NOMO-1 treated with dmso at 0.1 percent for 144 hours (cell line): ENCODE data around the gene ESAM.

ENCODE experiments used
- DNase-seq: peaks from one replicate; lab custom pipeline; 2025; ENCODE audit not compliant: unreplicated experiment; lab: John Stamatoyannopoulos, UW

The ESAM gene, protein sequence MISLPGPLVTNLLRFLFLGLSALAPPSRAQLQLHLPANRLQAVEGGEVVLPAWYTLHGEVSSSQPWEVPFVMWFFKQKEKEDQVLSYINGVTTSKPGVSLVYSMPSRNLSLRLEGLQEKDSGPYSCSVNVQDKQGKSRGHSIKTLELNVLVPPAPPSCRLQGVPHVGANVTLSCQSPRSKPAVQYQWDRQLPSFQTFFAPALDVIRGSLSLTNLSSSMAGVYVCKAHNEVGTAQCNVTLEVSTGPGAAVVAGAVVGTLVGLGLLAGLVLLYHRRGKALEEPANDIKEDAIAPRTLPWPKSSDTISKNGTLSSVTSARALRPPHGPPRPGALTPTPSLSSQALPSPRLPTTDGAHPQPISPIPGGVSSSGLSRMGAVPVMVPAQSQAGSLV

GRCh38 chr11:124762105-124762623 lies at the start of gene ESAM:
TSS of gene ESAM (minus strand) at chr11:124762290. CDS start at chr11:124762154, 136 bp downstream.
- DNase-seq, result peak; percentile 31

DNA sequence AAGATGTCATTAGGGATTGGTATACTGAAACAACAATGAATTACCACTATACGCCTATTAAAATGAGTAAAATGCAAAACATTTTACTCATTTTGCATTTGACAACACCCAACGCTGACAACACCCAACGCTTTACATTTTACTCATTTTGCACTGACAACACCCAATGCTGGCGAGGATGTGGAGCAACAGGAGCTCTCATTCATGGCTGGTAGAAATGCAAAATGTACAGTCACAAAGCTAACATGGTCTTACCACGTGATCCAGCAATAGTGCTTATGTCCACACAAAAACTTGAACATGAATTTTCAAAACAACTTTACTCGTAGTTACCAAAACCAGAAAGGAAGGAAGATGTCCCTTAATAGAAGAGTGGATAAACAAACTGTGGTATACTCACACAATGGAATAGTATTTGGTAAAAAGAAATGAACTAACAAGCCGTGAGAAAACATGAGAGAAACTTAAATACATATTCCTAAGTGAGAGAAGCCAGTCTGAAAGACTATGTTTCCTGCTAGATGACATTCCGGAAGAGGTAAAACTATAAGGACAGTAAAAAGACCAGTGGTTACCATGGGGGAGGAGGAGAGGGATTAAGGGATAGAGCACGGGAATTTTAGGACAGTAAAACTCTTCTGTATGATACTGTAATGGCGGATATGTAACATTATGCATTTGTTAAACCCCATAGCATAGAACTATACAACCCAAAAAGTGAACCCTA lies 49.5 kb upstream of the ESAM start:
- DNase-seq, result no peak

DNA sequence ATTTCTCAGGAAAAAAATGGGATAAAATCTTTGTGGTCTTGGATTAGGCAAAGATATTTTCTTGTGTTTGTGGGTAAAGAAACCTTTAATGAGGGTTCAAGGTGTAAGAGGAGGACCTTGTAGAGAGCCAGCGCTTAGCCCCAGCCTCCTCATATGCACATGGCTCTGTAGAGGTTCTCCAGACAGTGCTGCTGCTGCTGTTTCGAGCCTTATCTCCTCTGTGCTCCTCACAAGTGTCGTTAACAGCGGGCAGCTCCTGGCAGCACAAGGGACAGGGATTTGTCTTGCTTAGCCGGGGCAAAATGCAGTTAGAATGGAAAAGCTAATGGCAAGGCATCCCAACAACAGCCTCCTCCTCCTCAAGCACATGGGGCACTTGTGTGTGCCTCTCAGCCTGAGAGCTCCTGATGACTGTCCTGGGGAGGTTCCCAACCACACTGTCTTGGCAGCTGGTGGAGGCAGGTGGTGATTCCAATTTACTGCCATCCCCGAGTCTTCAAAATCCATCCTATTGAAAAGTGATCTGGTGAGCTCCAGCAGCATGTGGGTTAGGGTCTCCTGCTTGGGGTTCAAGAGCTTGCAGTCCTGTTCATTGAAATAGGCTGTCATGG lies 45.7 kb upstream of the ESAM start:
- DNase-seq, result no peak

DNA sequence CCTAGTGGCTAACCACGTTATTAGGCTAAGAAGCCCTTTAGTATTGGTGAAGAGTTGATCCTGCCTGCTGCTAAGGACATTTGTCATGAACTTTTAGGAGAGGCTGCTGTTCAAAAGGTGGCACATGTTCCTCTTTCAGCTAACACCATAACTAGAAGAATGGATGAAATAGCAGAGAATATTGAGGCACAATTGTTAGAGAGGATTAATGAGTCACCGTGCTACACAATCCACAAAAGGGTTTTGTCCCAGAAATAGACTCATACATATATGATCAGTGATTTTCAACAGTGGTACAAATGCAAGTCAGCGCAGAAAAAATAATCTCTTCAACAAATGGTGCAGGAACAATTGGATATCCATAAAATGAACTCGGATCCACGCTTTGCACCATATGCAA lies 45.1 kb upstream of the ESAM start:
- no peak for DNase-seq

DNA sequence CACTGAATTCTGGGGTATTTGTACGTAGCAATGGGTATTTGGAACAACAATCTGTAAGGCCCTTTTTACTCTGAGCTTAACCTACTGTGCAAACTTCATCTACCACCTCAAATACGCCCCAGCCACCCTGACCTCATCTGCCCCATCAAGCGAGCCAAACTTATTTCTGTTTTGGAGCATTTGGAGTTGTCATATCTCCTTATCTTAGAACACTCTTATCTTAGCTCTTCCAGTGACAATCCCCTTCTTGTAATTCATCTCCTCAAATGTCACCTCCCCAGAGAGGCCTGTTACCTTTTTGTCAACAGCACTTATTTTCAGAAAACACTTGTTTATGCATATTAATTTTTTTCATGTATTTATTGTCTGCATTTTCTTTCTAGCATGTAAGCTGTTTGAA lies 42.8 kb upstream of the ESAM start:
- DNase-seq, result no peak

DNA sequence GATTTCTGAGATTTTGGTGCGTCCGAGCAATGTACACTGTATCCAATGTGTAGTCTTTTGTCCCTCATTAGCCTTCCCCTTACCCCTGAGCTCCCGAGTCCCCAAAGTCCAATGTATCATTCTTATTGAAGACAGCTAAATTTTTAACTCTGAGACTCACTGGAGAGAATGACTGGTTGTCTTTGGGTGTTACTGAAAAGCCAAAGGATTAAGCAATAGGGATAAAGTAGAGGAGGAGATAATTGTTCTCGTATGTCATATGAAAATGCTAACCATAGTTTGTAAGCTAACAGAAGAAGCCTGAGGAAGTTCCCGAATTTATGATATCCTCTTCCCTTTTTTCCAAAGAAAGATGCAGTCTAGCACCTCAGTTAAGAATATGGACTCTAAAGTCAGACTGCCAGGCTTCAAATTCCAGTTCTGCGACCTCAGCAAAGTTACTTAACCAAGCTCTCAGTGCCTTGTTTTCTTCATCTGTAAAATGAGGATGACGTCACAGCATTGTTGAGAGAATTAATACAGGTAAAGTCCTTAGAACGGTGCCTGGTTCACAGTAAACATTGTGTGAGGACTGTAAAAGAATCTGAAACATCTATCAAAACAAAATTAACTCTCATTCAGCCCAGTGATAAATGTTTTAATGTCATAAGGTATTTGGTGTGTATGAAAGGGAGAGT lies 39.7 kb upstream of the ESAM start:
- no peak for DNase-seq

DNA sequence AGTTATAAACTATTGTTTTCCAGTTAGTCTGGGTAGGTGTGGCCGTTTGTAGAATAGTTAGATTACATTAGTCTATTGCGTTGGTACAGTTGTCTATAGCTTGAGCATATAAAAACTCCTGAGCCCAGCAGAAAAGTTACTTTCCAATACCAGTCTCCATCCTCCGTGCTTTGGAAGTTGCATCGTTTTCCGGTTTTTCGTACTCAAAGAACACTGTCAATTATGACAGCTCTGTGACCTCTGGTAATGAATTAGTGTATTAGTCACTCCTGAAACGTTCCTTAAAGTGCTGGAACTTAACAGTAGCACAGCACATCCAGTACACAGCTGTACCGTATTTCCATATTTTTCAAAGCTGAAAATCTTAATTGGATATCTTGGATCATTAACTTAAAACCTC lies 38.9 kb upstream of the ESAM start:
- DNase-seq, result no peak

DNA sequence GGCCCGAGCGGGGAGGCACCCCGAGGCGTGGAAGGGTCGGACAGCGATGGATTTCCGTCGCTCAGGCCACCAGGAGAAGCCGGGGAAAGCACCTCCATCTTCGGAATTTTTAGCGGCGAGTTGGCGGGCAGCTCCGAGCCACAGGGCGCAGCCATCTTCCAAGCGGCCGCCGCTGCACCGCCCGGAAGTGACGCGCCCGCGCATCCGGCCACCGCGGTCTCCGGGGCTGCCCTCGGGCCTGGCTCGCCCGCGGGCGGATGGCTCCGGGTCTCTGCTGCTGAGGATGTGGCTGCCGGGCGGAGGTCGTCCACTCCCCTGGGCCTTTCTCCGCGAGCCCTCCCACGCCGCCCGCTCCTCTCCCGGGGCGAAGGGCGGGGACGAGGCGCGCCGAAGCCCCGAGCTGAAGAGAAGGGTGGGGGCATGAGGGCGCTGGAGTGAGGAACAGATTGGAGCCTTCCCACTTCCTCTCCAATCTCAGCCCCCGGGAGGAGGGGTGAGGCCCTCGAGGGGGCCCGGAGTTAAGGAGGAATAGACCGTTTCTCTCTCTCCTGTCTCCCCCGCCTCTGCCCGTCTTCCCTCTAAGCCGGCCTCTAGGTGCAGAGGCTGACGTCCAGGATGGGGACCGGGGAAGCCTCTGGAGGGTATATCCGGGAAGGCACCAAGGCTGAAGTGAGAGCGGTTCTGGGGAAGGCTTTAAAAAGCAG lies 38.3 kb upstream of the ESAM start, which contains the start of gene MSANTD2:
Gene MSANTD2, minus strand, starts transcription at position 181 of the 704 bp plus-strand sequence. Its CDS starts 26 bp downstream, at position 155.
- DNase-seq, result peak; percentile 57

GRCh38 chr11:124799348-124800225 lies 37.5 kb upstream of the ESAM start:
- DNase-seq, result peak; percentile 37

DNA sequence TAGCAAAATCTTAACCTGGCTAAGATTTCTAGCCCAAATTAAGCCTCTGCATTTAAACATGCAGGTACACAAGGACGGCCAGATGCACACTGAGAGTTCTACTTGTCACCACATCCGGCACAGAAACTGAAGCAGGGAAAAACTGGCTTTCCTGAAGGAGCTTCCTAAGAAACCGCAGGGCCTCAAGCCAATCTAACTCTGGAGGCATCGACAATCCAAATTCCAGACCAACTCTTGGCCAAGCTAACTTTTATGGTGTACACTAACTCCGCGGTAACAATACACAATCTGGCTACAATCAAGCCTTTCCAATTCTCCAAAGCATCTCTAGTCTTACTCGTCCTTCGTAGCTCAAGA lies 36.9 kb upstream of the ESAM start:
- no peak for DNase-seq

DNA sequence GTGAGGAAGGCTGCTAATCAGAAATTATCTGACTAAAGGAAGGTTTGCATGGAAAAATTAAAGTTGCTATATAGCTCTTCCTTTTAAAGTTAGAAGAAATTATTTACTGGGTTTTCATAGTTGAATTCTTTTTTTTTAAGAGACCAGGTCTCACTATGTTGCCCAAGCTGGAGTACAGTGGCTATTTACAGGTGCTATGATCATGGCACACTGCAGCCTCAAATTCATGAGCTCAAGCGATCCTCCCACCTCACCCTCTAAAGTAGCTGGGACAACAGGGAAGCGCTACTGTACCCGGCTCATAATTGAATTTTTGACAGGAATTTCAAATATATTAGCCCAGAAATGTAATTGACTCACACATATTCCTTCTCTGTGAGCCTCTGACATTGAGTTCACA lies 34.2 kb upstream of the ESAM start:
- no peak for DNase-seq

DNA sequence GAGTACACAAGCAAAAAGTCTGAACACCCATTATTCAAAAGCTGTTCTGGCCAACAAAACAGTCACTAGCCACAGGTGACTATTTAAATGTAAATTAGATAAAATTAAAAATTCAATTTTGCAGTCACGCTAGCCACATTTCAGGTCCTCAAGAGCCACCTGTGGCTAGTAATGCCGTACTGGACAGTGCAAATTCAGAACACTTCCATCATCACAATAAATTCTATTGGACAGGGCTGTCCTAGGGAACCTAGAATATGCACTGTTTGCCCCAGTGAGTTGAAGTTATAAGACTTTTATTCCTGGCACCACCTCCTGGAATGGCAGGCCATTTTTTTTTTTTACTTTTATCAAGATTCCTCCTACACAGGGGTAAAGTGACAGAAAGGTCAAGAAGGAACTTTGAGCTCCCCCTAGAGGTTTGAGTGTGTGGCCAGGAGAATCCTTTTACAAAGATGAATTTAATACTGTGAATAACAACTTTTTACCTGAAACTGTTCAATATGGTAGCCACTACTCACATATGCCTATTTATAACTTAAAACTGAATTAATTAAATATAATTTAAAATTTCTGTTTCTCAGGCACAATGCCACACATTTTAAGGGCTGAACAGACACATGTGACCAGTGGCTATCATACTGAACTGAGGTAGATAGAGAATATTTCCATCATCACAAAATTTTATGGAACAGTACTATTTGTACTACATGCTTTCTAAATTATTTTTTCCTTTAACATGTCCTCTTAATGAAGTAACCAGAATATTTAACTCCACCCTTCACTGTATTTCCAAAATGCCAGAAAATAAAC lies 31.6 kb upstream of the ESAM start:
- no peak for DNase-seq

- DNase-seq, result no peak
Observed at GRCh38 chr11:124791626-124792341, 29.7 kb upstream of the ESAM start.

GRCh38 chr11:124788521-124788920 lies 26.4 kb upstream of the ESAM start:
- DNase-seq, result no peak

- no peak for DNase-seq
Observed at GRCh38 chr11:124784051-124784450, 22.0 kb upstream of the ESAM start.

DNA sequence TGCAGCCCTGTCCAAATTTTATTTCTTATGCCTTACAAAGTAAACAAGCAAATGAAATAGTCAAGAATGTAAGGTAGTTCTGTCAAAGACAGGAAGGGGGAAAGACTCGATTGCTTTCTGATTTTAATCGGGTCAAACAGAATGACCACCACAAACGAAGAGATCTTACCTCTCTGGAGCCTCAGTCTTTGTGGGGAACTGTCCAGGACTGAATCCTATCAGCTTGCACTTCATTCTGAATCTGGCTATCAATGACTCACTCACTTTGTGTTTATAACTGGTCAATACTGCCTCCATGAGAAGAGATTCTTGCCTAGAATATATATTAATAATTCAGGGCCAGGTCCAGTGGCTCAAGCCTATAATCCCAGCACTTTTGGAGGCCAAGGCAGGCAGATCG lies 20.9 kb upstream of the ESAM start:
- no peak for DNase-seq

DNA sequence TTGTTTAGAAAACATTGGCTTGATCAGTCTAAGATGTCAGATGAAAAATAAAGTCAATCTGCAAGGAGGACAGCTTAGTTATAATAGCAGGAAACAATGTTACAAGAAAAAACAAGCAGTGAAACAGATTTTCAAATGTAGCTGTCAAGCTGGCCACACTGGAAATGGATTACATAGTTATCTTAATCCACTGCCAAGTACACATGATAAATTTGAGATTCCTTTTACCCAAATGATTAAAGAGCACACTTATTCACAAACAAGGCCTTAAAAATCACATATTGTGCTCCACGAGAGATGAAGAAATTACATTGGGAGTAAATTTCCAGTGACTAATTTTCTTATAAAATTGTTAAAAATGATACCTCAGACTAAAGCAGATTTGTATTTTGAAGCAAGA lies 17.5 kb upstream of the ESAM start:
- DNase-seq, result no peak

DNA sequence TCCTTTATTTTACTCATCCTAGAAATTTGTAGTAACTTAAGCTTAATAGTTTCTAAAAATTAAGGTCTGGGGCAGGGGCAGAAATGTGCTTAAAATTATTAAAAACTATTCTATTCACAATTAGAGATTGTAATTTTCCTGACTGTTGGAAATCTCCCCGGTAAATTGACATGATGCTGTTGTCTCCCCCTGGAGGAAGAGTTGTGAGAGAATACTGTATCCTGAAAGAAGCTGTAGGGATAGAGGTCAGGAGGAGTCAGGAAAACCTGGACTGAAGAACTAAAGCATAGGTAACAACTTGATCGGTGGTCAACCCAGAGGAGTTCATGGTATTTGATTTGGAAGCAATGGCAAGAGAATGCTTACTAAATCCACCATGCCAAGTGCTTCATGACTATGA lies 16.2 kb upstream of the ESAM start:
- no peak for DNase-seq
